22Rv1 (cell line): ENCODE results near the gene CLIP2.

Experiments used
- H3K27ac ChIP-seq: fragments of 450-650 bp; 2 replicates; pipeline ENCODE4 v1.5.1; 2017
- ZFX ChIP-seq: fragments of 450-650 bp; IDR thresholded peaks from 2 replicates; pipeline ENCODE4 v1.6.1; 2017; ENCODE audit warnings: antibody characterized with exemption, borderline replicate concordance
- TF ChIP-seq, protein P1 (sequence below): fragments of 450-650 bp; IDR thresholded peaks from 2 replicates; pipeline ENCODE4 v1.5.1; 2017; ENCODE audit warnings: mild to moderate bottlenecking

The CLIP2 gene

DNA sequence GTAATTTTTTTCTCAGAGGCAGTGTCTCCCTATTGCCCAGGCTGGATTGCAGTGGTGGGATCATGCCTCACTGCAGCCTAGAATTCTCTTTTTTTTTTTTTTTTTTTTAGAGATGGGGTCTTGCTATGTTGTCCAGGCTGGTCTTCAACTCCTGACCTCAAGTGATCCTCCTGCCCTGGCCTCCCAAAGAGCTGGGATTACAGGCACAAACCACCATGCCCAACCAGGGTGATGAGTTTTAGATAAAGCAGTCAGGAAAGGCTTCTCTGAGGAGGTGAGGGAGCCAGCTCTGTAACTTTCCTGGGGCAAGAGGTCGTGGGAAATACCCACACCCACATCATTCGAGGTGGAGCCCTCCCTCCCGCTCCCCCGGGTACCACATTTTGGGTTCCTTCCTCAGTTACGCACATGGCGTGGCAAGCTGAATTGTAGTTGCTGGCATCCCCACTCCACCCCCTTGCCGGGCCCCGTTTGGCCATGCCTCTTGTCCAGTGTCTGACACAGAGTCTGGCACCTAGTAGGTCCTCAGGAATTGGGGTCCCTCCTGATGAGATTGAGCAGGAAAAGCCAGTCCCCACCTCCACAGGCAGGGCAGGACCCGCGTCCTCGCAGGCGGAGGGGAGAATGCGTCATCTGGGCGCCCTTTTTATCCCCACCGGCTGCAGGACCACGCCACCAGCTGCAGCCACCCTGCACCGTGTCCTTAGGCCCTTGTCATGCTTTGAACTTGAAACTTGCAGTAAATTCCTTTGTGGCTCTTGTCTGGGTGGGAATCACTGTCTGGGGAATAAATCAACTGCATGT, 43.4 kb downstream of the CLIP2 start:
- TF ChIP-seq, protein P1, sequence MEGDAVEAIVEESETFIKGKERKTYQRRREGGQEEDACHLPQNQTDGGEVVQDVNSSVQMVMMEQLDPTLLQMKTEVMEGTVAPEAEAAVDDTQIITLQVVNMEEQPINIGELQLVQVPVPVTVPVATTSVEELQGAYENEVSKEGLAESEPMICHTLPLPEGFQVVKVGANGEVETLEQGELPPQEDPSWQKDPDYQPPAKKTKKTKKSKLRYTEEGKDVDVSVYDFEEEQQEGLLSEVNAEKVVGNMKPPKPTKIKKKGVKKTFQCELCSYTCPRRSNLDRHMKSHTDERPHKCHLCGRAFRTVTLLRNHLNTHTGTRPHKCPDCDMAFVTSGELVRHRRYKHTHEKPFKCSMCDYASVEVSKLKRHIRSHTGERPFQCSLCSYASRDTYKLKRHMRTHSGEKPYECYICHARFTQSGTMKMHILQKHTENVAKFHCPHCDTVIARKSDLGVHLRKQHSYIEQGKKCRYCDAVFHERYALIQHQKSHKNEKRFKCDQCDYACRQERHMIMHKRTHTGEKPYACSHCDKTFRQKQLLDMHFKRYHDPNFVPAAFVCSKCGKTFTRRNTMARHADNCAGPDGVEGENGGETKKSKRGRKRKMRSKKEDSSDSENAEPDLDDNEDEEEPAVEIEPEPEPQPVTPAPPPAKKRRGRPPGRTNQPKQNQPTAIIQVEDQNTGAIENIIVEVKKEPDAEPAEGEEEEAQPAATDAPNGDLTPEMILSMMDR = no peak
- TF ChIP-seq ZFX = no peak

DNA sequence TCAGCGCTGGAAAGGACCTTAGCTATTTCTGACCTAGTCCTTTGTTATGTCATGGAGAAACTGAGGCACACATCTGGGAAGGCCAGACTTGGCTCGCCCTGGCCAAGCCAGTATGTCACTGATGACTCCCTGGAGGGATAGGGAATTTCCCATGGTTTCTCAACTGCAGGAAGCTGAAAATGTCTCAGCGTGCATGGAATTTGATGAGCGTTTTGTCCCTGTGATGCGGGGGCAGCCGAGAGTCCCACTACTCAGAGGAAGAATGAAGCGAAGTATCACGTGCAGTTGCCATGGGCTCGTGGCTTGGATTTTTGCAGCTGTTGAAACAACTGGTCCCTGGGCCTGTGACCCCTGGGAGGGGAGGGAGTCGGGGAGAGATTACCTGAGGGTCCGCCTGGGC, 44.8 kb downstream of the CLIP2 start:
- 0 out of 2 replicates have a peak overlapping the region, but pooled peaks have one; percentile 13 for H3K27ac ChIP-seq
- TF ChIP-seq ZFX = no peak
- TF ChIP-seq, protein P1 = no peak

More for the DNA sequence above, 43.4 kb downstream of the CLIP2 start:
- H3K27ac ChIP-seq = peak overlapping the region; percentile 15; the same call in 1 of the 2 replicates

DNA sequence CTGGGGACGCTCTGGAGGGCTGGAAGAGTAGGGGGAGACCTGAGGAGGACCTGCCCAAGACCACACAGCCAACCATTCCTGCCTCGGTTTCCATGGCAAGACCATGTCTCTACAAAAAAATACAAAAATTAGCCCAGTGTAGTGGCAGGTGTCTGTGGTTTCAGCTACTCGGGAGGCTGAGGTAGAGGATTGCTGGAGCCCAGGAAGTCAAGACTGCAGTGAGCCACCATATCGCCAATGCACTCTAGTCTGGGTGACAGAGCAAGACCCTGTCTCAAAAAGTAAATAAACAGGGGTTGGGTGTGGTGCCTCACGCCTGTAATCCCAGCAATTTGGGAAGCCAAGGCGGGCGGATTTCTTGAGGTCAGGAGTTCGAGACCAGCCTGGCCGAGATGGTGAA, 48.7 kb downstream of the CLIP2 start:
- peak overlapping the region; percentile 36; the same call in 1 of the 2 replicates for H3K27ac ChIP-seq
- TF ChIP-seq ZFX = no peak
- TF ChIP-seq, protein P1 = no peak

DNA sequence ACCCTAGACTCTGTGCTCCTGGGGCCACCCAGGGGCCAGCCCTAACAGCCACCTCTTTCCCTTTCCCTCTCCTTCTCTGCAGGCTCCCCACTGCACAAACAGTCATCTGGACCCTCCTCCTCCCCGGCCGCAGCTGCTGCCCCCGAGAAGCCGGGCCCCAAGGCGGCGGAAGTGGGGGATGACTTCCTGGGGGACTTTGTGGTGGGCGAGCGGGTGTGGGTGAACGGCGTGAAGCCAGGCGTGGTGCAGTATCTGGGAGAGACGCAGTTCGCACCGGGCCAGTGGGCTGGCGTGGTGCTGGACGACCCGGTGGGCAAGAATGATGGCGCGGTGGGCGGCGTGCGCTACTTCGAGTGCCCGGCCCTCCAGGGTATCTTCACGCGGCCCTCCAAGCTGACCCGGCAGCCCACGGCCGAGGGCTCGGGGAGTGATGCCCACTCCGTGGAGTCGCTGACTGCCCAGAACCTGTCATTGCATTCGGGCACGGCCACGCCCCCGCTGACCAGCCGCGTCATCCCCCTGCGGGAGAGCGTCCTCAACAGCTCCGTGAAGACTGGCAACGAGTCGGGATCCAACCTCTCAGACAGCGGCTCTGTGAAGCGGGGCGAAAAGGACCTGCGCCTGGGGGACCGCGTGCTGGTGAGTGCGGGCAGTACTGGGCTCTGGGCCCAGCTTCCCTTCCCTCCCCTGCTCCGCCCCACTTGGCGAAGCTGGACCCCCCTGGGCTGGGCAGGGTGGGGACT, 49.3 kb downstream of the CLIP2 start:
- no peak overlapping the region for H3K27ac ChIP-seq
- TF ChIP-seq, protein P1 = no peak
- TF ChIP-seq ZFX = no peak

DNA sequence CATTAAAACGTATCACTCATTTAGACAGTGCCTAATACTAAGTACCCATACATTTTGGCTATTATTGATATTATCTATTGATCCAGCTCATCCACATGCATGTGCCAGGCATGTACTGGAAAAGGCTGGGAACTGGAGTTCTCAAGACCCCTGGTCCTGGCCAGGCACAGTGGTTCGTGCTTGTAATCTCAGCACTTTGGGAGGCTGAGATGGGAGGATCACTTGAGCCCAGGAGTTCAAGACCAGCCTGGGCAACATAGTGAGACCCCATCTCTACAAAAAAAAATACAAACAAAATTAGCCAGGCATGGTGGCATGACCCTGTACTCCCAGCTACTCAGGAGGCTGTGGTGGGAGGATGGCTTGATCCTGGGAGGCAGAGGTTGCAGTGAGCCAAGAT, 50.4 kb downstream of the CLIP2 start:
- H3K27ac ChIP-seq = peak overlapping the region; percentile 29; the same call in 1 of the 2 replicates

DNA sequence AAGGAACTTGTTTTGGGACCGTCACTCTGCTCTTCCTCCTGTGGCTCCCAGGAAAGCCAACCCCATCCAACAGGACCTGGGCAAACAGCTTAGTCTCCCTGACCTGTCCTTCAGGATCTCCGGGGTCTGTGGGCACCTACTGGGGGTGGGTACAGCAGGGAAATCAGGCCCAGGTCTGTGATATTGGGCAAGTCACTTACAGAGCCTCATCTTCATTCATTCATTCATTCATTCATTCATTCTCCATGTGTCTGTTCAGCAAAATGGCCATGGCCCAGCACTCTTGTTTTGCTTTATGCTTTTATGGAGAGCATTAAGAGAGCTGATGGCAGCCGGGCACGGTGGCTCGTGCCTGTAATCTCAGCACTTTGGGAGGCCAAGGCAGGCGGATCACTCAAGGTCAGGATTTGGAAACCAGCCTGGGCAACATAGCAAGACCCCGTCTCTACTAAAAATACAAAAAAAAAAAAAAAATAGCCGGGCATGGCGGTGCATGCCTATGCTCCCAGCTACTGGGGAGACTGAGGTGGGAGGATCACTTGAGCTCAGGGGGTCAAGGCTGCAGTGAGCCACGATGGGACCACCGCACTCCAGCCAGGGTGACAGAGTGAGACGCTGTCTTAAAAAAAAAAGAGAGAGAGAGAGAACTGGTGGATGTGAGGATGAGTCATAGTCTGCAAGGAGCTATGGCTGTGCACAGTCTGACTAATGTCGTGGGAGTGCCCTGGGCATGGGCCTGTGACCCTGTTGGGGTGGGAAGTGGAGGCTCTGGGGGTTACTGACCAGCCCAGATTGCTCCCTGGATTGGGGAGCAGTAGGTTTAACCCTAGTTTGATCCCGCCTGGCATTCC, 54.3 kb downstream of the CLIP2 start:
- H3K27ac ChIP-seq = peak overlapping the region; percentile 30; the same call in 1 of the 2 replicates
- TF ChIP-seq ZFX = no peak
- TF ChIP-seq, protein P1 = no peak

DNA sequence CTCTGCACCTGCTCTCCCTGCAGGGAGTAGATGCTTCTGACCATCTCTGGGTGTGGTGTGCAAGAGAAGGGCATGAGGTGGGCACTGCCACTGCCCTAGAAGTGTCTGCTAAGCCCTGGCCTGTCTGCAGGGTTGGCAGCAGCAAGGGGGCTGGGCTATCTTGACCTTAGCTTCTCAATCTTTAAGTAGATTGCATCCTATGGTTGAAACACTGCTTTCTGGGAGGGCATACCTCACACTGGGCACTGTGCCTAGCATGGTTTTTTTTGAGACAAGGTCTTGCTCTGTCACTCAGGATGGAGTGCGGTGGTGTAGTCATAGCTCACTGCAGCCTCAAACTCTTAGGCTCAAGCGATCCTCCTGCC, 54.9 kb downstream of the CLIP2 start:
- peak overlapping the region; percentile 30 for H3K27ac ChIP-seq

More for the DNA sequence above, 54.9 kb downstream of the CLIP2 start:
- no peak for TF ChIP-seq ZFX
- TF ChIP-seq, protein P1 = no peak
